Kasumi-1 (cell line): ENCODE data around the gene KRTAP21-3.
"Not testable (repeated sequence)": the region's sequence is repeated elsewhere in the genome, so short reads cannot be mapped to it uniquely, and the experiment has no call there.

Experiments
- DNase-seq, 2 experiments: peaks; one replicate each; lab custom pipeline; 2025; lab: John Stamatoyannopoulos, UW

KRTAP21-3 gene, protein sequence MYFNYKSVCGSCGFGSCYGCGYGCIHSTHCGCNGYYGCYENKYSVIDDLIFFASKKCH

DNA sequence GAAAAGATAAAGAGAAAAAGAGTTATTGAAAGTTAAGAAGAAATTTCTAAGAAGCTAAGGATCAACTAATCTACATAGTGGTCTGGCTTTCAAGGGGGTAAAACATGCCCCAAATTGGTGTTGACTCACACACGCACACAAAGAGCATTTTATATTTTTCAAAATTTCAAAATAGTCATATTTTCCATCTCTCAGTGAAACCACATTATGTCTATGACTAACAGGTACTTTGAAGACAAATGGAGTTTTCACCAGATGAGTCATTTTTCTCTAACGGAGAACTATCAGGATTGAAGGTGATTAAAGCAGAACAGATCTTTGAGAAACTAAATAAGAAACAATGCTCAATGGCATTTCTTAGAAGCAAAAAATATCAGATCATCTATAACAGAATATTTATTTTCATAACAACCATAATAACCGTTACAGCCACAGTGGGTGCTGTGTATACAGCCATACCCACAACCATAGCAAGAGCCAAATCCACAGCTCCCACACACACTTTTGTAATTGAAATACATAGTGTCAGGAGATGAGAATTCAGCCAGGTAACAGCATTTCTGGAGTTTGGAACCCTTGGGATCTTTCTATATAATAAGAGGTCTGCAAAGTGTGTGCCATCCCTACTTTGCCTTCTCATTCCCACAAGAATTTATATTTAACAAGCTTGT lies at the start of gene KRTAP21-3:
Gene KRTAP21-3, minus strand, starts transcription at position 539 of the 671 bp plus-strand sequence. Its CDS starts 18 bp downstream, at position 521.
- no peak for DNase-seq

DNA sequence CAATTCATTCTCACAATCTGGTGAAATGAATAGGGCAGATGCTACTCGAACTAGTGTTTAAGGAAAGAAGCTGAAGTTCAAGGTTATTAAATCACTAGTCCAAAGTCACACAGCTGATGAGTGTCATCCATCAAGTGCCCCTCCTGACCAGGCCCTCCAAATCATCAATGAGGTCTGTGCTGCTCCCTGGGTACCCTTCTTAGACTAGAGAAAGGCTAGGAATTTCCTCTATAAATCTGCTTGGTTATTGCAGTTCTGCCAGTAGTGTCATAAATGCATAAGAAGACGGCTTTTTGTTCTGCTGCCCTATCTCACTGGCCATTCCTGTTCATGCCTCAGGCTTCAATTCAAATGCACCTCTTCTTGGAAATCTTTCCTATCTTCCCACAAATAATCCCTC lies 42.2 kb upstream of the KRTAP21-3 start:
- no peak for DNase-seq

DNA sequence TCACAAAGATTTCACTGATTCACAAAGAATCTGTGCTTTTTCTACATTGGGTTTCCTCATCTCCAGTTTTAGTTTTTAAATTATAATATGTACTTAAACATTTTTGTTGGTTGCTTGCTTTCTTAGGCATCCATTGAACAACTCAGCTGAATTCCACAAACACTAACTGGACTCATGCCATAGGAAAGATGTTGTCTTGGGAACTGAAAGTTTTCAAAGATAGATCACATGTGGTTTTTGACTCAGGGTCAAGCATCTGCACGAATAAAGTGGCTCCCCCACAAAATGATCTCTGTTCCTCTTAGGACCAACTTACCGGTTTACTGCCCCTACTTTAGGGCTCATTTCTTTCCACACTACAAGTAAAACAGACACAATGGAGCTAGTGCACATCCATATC lies 39.7 kb upstream of the KRTAP21-3 start:
- no peak for DNase-seq

DNA sequence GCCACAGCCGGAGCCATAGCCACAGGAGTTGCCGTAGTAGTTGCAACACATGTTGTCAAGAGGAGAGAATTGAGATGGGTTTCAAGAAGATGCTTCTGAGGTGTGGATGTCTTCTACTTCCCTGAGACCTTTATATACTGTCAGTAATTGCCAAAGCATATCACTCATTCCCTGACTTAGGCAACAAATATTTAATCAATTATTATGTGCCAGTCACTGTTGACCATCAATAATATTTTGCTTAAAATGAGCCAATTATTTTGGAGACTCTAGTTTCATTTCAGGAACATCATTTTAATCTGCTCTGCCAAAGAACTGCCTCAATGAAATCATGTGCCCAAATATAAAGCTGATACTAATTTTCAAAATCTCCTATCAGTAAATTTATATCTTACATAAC lies 36.8 kb upstream of the KRTAP21-3 start, which contains the start of gene KRTAP21-1:
Gene KRTAP21-1, minus strand, starts transcription at position 101 of the 400 bp plus-strand sequence. Its CDS starts 50 bp downstream, at position 51.
- DNase-seq, result not testable (repeated sequence)

DNA sequence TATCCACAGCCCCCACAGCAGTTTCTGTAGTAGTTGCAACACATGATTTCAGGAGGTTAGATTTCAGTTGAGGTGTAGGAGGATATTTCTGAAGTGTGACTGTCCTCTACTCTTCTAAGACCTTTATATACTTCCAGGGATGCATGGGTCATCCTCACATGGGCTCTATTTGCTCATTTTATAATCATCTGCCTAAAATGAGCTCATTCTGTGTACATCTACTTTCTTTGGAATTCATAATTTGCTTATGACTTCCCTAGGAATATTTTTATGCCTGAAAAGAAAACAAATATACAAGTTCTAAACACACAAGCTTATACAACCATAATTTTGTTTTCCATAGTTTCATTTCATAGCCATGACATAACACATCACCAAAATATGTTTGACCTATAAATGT lies 28.6 kb upstream of the KRTAP21-3 start, which contains the start of gene KRTAP21-2:
Gene KRTAP21-2, minus strand, starts transcription at position 101 of the 400 bp plus-strand sequence. Its CDS starts 57 bp downstream, at position 44.
- DNase-seq, result no peak

DNA sequence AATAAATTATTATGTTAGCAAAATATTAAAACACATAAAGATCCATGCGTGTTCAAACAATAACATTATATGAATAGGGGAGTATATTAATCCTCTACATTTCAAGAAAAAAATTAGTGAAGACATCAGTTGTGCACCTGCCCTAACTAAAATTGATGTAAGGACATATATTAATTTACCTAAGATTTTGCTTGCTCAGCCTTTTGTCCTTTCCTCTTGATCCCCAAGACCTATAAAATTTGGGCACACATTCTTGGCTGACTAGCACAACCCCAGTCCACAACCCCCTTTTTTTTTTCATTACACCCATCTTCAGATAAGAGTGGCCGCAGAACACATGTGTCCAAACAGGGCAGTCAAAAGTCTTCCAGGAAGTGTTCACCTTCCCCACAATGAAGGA lies 21.9 kb upstream of the KRTAP21-3 start:
- DNase-seq, result no peak

DNA sequence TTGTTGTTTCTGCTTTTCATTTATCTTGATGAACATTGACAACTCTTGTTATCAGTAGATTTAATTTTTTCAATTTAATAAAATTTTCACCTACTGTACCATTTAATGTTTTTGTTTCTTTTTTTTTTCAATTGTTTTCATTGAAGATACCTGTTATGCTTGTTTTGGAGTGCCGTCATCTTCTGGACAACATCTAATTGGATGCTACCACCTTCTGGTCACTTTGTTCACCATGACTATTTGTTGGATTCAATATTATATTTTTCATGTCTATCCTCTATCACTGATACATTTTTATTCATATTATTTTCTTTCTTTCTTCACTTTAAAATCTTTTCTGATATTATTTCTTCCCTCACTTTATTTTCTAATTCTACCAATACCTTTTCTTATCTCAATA lies 14.4 kb upstream of the KRTAP21-3 start:
- no peak for DNase-seq

DNA sequence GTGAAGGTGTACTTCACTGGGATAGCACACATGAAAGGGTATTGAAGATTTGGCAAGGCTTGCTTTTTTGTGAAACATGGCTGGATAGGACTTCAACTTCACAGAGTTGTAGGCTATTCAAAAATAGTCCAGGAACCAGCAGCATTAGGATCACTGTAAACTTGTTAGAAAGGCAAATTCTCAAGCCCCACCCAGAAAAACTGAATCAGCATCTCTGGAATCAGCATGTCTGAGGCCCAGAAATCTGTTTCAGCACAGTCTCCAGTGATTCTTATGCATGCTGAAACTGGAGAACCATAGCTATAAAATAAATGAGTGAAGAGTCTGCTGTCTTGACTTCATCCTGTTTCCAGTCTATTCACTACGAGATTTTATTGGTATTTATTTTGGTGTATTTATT lies 8.1 kb upstream of the KRTAP21-3 start:
- DNase-seq, result no peak

DNA sequence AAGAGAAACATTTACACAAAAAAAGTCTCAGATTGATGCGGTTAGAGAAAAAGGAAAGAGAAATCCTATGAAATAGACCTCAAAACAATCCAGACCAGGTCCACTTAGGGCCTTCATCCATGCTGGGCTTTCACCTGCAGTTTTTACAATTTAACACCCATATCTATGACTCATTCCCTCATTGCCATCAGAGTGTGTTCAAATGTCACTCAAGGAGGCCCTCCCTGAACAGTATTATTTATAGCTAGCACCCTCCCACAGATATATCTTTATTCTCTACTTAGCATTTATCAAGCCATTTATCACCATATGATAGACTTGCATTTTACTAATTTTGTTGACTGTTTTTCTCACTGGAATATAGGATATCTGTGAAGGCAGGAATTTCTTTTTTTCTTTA lies 824 bp upstream of the KRTAP21-3 start:
- DNase-seq, result no peak

DNA sequence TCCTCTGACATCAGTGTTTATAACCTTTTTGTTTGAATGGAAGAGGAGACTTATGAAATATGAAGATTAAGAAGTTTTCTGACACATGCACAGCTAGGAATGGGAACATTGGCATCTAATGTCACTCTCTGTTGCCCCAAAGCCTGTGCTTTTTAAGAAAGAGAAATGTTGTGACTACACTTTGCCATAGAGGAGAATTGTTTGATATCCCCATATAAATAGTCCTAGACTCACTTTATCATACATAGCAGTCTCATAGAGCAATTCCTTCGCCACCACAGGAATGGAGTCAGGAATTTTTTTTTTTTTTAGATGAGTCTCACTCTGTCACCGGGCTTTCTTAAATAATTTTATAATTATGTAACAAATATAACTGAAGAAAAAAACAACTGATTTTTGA lies 1.5 kb downstream of the KRTAP21-3 start:
- no peak for DNase-seq

DNA sequence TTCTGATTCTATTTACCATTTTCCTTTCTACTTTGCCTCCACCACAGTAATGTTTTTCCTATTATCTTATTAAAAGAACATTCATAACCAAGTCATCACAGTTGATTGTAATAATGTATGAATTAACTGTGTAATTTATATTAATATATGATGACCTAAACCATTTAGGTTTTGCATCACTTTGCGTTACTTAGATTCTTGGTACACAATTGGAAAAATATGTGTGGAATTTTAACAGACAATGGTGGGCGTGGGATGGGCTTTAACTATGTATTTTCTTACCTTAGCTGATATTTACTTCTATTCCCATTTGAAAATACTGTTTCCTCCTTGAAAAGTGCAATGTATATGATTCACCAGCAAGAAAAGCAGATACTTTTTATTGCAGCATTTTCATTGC lies 3.6 kb downstream of the KRTAP21-3 start:
- DNase-seq, result no peak

DNA sequence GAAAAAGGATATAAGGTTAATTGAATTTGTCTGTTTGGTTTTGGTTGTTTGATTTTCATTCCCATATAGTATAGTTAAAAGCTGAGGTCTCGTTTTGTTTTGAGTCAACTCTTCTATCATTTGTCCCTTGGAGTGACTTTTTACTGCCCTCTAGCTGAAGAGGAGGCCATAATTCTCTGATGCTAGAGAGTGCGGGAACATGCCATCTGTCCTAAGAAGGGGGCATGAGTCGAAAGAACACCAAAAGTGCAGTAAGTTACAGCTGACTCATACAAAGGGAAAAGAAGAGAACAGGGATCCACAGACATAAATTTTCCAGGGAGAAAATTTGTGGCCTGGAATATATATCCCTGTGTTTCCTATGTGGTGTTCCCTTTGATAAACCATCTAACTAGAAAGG lies 4.1 kb downstream of the KRTAP21-3 start:
- no peak for DNase-seq

DNA sequence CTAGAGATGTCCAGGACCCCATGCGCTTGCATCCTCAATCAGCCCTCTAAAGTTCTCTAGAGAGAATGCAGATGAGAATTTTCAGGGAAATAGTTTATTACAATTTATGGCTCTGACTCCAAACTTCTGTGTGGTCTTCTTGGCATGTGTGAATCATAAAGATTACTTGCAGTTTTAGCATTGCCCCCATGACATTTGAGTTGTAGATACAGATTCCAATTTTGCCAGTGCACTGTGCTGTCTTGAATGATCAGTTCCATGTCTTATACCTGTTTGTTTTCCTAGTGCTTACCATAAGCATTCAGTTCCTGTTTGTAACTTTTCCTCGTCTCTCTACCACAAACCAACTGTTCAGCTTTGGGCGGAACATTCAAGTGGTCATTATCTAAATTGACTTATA lies 4.8 kb downstream of the KRTAP21-3 start:
- no peak for DNase-seq

DNA sequence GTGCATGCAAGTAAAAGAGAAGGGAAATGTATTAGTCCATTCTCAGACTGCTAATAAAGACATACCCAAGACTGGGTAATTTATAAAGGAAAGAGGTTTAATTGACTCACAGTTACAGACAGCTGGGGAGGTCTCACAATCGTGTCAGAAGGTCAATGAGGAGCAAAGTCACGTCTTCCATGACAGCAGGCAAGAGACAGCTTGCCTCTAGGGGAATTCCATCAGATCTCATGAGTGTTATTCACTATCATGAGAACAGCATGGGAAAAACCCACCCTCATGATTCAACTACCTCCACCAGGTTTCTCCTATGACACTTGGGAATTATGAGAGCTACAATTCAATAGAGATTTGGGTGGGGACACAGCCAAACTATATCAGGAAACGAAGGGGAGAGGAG lies 8.1 kb downstream of the KRTAP21-3 start:
- DNase-seq, result no peak

DNA sequence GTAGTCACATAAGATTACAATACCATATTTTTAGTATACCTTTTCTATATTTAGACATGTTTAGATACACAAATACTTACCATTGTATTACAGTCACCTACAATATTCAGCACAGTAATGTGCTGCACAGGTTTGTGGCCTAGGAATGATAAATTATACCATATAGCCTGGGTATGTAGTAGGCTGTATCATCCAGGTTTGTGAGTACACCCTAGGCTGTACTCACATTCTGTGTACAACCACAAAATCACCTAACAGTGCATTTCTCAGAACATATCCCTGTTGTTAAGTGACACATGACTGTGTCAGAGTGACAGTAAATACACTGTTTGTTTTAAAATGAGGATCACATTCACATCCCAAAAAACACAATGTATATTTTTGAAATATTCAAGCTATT lies 11.2 kb downstream of the KRTAP21-3 start:
- DNase-seq, result no peak

DNA sequence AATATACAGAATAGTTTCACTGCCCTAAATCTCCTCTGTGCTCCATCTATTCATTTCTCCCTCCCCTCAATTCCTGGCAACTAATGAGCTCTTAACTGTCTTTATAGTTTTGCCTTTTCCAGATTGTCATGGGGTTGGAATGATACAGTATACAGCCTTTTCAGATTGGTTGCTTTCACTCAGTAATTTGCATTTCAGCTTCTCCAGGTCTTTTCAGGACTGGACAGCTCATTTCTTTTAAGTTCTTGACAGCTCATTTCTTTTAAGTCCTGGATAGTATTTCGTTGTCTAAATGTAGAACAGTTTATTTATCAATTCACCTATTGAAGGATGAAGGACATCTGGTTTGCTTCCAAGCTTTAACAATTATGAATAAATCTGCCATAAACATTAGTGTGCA lies 22.6 kb downstream of the KRTAP21-3 start:
- DNase-seq, result no peak

DNA sequence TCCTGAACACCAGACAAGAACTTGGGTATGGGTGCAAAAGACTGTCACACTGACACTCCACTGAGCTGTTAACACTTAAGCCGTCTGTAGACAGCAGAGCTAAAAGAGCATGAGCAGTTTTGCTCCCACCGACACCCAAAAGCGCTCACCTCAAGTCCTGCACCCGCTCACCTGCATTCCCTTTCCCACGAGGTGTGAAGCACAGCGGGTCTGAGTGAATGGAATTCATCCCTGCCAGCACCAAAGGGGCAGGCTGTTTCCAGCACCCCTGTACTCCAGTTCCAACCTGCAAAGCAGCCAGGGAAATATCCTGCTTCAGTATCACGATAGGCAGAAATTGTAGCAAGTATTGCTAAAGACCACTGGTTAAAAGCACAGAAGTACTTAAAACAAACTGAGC lies 28.8 kb downstream of the KRTAP21-3 start:
- DNase-seq, result no peak

DNA sequence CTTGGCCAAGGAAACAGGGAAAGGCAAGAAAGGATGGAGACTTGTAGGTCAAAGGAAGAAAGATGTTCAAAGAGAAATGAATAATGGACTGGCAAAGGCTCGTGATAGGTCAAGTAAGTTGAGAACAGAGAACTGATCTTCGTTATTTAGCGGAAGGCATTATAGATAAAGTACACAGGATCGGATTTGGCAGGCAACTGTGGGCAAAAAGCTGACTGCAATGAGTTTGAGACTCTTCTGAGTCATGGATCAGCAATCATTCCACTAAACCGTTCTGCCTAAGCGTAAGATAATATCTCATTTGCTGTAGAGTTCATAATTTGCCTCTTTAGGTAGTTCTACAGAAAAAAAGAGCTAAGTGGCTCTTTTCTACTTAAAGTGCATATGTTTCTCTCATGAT lies 34.1 kb downstream of the KRTAP21-3 start:
- no peak for DNase-seq

DNA sequence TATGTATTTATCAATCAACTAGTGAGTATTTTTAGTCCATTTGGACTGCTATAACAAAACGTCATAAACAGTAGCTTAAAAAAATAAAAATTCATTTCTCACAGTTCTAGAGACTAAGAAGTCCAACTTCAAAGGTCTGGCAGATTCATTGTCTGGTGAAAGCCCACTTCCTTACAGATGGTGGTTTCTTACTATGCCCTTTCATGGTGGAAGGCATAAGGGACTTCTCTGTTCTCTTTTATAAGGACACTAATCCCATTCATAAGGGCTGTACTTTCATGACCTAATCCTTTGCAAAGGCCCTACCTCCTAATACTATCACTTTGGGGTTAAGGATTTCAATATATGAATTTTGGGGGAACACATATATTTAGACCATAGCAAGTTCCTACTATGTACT lies 38.0 kb downstream of the KRTAP21-3 start:
- no peak for DNase-seq

DNA sequence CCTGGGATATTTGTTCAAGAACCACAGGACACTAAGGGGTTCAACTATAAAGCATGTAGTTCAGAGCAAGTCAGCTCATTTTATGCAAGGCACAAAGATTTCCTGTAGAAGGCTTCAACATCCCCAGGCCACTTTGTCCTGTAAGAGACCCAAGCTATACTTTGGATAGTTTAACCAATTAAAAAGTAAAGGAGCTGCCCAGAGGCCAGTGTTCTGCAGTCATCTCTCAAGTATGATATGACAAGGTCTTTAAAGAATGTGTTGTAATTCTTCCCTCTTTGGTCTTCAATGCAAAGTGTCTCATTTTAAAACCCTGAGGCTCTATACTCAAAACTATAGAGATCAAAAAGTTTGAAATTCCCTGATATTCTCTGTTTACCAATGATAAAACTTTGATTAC lies 41.8 kb downstream of the KRTAP21-3 start:
- no peak for DNase-seq

DNA sequence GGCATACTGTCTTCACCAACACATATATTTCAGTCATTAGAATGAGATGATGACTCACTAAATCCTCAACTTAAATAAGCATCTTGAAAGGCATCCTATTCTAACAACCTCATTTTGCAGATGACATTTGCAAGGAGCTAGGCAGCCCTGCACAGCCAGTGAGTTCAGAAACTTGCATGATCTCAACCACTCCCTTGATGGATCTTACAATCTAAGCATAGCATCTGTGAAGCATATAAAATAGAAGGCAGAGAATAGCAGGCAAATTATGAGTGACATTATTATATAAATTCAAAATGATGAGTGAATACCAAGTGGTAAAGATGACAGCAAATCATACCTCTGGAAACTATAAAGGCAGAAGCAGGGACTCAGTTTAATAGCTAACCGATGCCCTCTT lies 44.3 kb downstream of the KRTAP21-3 start:
- no peak for DNase-seq

DNA sequence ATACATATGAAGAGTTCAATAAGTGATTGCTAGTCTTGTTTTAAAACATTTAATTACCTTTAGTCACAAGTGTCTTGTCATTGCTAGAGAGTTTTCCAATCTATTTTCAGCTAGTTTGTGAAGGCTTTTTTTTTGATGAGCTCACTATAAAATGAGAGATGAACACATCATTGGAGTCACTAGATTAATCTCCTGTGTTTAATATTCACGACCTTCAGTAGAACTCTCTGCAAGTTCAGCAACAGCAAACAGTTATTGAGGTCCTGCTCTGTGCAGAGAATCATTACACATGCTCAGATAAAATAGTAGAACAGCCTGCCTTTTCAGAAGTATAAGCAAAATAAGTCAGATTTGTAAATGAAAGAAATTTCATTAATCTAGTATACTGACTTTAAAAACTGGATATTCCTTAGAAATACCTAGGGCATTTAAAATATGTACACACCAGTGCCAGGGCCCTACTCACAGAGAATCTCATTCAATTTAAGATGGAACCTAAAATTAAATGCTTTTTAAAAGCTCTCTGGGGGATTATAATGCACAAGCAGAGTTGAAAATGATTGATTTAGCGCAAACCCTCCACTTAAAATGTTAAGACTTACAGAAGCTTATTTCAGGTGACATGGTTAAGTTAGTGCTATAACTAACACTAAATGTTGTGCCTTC lies 45.5 kb downstream of the KRTAP21-3 start:
- no peak for DNase-seq

DNA sequence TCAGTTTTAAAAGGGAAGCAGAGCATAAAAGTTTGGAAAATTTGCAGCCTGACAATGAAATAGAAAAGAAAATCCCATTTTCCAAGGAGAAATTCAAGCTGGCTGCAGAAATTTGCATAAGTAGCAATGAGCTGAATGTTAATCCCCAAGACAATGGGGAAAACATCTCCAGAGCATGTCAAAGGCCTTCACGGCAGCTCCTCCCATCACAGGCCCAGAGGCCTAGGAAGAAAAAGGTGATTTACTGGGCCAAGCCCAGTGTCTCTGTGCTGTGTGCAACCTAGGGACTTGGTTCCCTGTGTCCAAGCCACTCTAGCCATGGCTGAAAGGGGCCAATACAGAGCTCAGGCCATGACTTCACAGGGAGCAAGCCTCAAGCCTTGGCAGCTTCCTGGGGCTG lies 49.8 kb downstream of the KRTAP21-3 start:
- no peak for DNase-seq
